ENCODE data around the gene KRTAP10-2. TPM values are rescaled to one million over a fixed set of nuclear protein-coding genes. Genes with fewer than 3 reads are reported as not detected.

KRTAP10-2 gene
- total and polyA plus RNA-seq, 9 of the 15 experiments (the other 6 are each of a cell fraction or from before 2014, with no cell fraction given): not detected

DNA sequence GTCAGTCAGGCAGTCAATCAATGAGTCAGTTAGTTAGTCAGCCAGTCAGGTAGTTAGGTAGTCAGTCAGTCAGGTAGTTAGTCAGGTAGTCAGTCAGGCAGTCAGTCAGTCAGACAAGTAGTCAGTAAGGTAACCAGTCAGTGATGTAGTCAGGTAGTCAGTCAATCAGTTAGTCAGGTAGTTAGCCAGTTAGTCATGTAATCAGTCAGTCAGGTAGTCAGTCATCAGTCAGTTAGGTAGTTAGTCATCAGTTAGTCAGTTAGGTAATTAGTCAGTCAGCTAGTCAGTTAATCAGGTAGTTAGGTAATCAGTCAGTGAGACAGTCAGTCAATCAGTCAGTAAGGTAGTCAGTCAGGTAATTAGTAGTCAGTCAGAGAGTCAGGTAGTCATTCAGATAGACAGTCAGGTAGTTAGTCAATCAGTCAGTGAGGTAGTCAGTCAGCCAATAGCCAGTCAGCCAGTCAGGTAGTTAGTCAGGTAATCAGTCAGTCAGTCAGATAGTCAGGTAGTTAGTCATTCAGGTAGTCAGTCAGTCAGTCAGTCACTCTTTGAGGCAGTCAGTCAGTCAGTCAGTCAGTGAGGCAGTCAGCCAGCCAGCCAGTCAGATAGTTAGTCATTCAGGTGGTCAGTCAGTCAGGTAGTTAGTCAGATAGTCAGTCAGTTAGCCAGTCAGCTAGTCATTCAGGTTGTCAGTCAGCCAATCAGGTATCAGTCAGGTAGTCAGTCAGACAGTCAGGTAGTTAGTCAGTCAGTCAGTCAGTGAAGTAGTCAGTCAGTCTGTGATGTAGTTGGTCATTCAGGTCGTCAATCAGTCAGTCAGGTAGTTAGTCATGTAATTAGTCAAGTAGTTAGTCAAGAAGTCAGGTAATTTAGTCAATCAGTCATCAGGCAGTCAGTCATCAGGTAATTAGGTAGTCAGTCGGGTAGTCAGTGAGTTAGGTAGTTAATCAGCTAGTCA lies 26.6 kb downstream of the KRTAP10-2 start (continued):
- no peak for TF ChIP-seq TARDBP (IDR thresholded peaks at IDR 0.05)
- TF ChIP-seq TAF7 (tag; IDR thresholded peaks at IDR 0.05): no peak
- no peak for TF ChIP-seq PYGO2 (tag; IDR thresholded peaks at IDR 0.05)
- TF ChIP-seq, protein P1, sequence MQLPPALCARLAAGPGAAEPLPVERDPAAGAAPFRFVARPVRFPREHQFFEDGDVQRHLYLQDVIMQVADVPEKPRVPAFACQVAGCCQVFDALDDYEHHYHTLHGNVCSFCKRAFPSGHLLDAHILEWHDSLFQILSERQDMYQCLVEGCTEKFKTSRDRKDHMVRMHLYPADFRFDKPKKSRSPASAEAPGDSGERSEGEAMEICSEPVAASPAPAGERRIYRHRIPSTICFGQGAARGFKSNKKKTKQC (CRISPR knock-in tag; IDR thresholded peaks at IDR 0.05): no peak
- no peak for TF ChIP-seq MTF1 (CRISPR knock-in tag; IDR thresholded peaks at IDR 0.05; ENCODE audit: borderline replicate concordance)
- no peak for TF ChIP-seq XRCC4 (IDR thresholded peaks at IDR 0.05; ENCODE audit: extremely low read depth, insufficient read depth, insufficient read length)
- no peak for TF ChIP-seq POLR3A (IDR thresholded peaks at IDR 0.05; ENCODE audit: borderline replicate concordance, extremely low read depth, insufficient read depth, insufficient read length)
- TF ChIP-seq, protein P2, sequence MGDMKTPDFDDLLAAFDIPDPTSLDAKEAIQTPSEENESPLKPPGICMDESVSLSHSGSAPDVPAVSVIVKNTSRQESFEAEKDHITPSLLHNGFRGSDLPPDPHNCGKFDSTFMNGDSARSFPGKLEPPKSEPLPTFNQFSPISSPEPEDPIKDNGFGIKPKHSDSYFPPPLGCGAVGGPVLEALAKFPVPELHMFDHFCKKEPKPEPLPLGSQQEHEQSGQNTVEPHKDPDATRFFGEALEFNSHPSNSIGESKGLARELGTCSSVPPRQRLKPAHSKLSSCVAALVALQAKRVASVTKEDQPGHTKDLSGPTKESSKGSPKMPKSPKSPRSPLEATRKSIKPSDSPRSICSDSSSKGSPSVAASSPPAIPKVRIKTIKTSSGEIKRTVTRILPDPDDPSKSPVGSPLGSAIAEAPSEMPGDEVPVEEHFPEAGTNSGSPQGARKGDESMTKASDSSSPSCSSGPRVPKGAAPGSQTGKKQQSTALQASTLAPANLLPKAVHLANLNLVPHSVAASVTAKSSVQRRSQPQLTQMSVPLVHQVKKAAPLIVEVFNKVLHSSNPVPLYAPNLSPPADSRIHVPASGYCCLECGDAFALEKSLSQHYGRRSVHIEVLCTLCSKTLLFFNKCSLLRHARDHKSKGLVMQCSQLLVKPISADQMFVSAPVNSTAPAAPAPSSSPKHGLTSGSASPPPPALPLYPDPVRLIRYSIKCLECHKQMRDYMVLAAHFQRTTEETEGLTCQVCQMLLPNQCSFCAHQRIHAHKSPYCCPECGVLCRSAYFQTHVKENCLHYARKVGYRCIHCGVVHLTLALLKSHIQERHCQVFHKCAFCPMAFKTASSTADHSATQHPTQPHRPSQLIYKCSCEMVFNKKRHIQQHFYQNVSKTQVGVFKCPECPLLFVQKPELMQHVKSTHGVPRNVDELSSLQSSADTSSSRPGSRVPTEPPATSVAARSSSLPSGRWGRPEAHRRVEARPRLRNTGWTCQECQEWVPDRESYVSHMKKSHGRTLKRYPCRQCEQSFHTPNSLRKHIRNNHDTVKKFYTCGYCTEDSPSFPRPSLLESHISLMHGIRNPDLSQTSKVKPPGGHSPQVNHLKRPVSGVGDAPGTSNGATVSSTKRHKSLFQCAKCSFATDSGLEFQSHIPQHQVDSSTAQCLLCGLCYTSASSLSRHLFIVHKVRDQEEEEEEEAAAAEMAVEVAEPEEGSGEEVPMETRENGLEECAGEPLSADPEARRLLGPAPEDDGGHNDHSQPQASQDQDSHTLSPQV (IDR thresholded peaks at IDR 0.05): no peak
- TF ChIP-seq, protein P3, sequence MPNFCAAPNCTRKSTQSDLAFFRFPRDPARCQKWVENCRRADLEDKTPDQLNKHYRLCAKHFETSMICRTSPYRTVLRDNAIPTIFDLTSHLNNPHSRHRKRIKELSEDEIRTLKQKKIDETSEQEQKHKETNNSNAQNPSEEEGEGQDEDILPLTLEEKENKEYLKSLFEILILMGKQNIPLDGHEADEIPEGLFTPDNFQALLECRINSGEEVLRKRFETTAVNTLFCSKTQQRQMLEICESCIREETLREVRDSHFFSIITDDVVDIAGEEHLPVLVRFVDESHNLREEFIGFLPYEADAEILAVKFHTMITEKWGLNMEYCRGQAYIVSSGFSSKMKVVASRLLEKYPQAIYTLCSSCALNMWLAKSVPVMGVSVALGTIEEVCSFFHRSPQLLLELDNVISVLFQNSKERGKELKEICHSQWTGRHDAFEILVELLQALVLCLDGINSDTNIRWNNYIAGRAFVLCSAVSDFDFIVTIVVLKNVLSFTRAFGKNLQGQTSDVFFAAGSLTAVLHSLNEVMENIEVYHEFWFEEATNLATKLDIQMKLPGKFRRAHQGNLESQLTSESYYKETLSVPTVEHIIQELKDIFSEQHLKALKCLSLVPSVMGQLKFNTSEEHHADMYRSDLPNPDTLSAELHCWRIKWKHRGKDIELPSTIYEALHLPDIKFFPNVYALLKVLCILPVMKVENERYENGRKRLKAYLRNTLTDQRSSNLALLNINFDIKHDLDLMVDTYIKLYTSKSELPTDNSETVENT (CRISPR knock-in tag; IDR thresholded peaks at IDR 0.05): peak; percentile 13
- no peak for TF ChIP-seq ETV1 (tag; conservative IDR thresholded peaks at IDR 0.05; ENCODE audit: low read depth)
- TF ChIP-seq CBX1 (IDR thresholded peaks at IDR 0.05; ENCODE audit: low read depth): no peak
- no peak for TF ChIP-seq ELF2 (CRISPR knock-in tag; IDR thresholded peaks at IDR 0.05)
- TF ChIP-seq, protein P4, sequence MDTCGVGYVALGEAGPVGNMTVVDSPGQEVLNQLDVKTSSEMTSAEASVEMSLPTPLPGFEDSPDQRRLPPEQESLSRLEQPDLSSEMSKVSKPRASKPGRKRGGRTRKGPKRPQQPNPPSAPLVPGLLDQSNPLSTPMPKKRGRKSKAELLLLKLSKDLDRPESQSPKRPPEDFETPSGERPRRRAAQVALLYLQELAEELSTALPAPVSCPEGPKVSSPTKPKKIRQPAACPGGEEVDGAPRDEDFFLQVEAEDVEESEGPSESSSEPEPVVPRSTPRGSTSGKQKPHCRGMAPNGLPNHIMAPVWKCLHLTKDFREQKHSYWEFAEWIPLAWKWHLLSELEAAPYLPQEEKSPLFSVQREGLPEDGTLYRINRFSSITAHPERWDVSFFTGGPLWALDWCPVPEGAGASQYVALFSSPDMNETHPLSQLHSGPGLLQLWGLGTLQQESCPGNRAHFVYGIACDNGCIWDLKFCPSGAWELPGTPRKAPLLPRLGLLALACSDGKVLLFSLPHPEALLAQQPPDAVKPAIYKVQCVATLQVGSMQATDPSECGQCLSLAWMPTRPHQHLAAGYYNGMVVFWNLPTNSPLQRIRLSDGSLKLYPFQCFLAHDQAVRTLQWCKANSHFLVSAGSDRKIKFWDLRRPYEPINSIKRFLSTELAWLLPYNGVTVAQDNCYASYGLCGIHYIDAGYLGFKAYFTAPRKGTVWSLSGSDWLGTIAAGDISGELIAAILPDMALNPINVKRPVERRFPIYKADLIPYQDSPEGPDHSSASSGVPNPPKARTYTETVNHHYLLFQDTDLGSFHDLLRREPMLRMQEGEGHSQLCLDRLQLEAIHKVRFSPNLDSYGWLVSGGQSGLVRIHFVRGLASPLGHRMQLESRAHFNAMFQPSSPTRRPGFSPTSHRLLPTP (IDR thresholded peaks at IDR 0.05; ENCODE audit: borderline replicate concordance, extremely low read depth, insufficient read length): no peak
- no peak for TF ChIP-seq ARNT (IDR thresholded peaks at IDR 0.05)
- TF ChIP-seq NCOA4 (IDR thresholded peaks at IDR 0.05; ENCODE audit: partially characterized antibody): no peak
- no peak for TF ChIP-seq ARHGAP35 (IDR thresholded peaks at IDR 0.05; ENCODE audit: partially characterized antibody)
- 0 out of 2 replicates have a peak, but pooled peaks have one; percentile 16 for TF ChIP-seq GATA2 (CRISPR knock-in tag; IDR thresholded peaks at IDR 0.05)

All from K562 (cell line).